HG03139 (cell line): ENCODE measurements around the gene TBX4.

ENCODE experiments used
- ATAC-seq: cut with Tn5 transposase; IDR thresholded peaks from one replicate; pipeline ENCODE4 v1.9.1; 2021; ENCODE audit not compliant: unreplicated experiment

TBX4 gene

GRCh38 chr17:61412860-61413660 is 39.2 kb upstream of the TBX4 start:
- ATAC-seq, result no peak

GRCh38 chr17:61413661-61414126 is 38.5 kb upstream of the TBX4 start:
- no peak for ATAC-seq

- no peak for ATAC-seq
Measured at GRCh38 chr17:61414141-61414935, 37.9 kb upstream of the TBX4 start.

GRCh38 chr17:61414936-61415251 is 37.3 kb upstream of the TBX4 start:
- ATAC-seq, result no peak

GRCh38 chr17:61415374-61416210 is 36.6 kb upstream of the TBX4 start:
- no peak for ATAC-seq

GRCh38 chr17:61416211-61416539 is 36.0 kb upstream of the TBX4 start:
- ATAC-seq, result no peak

- no peak for ATAC-seq
Measured at GRCh38 chr17:61416540-61417363, 35.5 kb upstream of the TBX4 start.

GRCh38 chr17:61418449-61418848 is 33.8 kb upstream of the TBX4 start:
- ATAC-seq, result no peak

GRCh38 chr17:61419496-61420046 is 32.7 kb upstream of the TBX4 start:
- ATAC-seq, result no peak

GRCh38 chr17:61420052-61420451 is 32.2 kb upstream of the TBX4 start:
- ATAC-seq, result no peak

- no peak for ATAC-seq
Measured at GRCh38 chr17:61420745-61421398, 31.4 kb upstream of the TBX4 start.

GRCh38 chr17:61421460-61421859 is 30.8 kb upstream of the TBX4 start:
- no peak for ATAC-seq

- no peak for ATAC-seq
Measured at GRCh38 chr17:61422116-61422799, 30.0 kb upstream of the TBX4 start.

GRCh38 chr17:61422869-61423268 is 29.4 kb upstream of the TBX4 start:
- ATAC-seq, result no peak

- no peak for ATAC-seq
Measured at GRCh38 chr17:61423967-61424649, 28.1 kb upstream of the TBX4 start.

GRCh38 chr17:61425682-61426481 is 26.3 kb upstream of the TBX4 start:
- no peak for ATAC-seq

GRCh38 chr17:61426482-61427304 is 25.5 kb upstream of the TBX4 start:
- no peak for ATAC-seq
